Measurements from ENCODE around the gene LHFPL3. TPM values are rescaled to one million over a fixed set of nuclear protein-coding genes. Genes with fewer than 3 reads are reported as not detected.

Gene LHFPL3
- polyA plus RNA-seq, 1 of the 3 experiments (the other 2 are of a cell fraction): not detected

GRCh38 chr7:104886651-104887050 is 558.2 kb downstream of the LHFPL3 start:
- Histone ChIP-seq H3K4me1 (ENCODE audit: control insufficient read depth in 1 of 2, insufficient read depth in 2 of 2, low read depth in 1 of 2, low read length in 1 of 2) (no peaks in the 10 kb centered on the region; a peak in 1 of 4 replicates), H3K4me2 (no peak overlapping the region), H3F3A (replicated peaks; ENCODE audit: insufficient read depth) (no peaks in the 10 kb centered on the region), H3K9me3 (no peaks in the 10 kb centered on the region), H3K27me3 (ENCODE audit: insufficient read depth) (peaks cover 26% of the 10 kb centered on the region; the same call in 1 of the 2 replicates), H4K20me1 (ENCODE audit: insufficient read depth) (no peaks in the 10 kb centered on the region), H3K4me3 (ENCODE audit: low read depth in 2 of 2, low read length in 1 of 2) (no peak overlapping the region), H3K9me2 (no peaks in the 10 kb centered on the region), H3K27ac (ENCODE audit: low read depth in 2 of 2, low read length in 1 of 2) (no peak overlapping the region), H2AFZ (ENCODE audit: low read depth) (no peak overlapping the region), H3K36me3 (replicated peaks in 1 of 2; ENCODE audit: control insufficient read depth in 1 of 2, insufficient read depth in 2 of 2, low read length in 1 of 2) (no peaks in the 10 kb centered on the region), H3K79me2 (ENCODE audit: insufficient read depth) (no peaks in the 10 kb centered on the region), H3K9ac (no peak overlapping the region)
- no peak for DNase-seq
- CTCF ChIA-PET: interaction anchor here (0.6 to 12.8 kb wide), 2 partner anchors 34 to 79 kb away, joined by 3 to 374 read pairs; no protein-coding TSS in a partner anchor
- TF ChIP-seq, protein P1, sequence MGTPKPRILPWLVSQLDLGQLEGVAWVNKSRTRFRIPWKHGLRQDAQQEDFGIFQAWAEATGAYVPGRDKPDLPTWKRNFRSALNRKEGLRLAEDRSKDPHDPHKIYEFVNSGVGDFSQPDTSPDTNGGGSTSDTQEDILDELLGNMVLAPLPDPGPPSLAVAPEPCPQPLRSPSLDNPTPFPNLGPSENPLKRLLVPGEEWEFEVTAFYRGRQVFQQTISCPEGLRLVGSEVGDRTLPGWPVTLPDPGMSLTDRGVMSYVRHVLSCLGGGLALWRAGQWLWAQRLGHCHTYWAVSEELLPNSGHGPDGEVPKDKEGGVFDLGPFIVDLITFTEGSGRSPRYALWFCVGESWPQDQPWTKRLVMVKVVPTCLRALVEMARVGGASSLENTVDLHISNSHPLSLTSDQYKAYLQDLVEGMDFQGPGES (IDR thresholded peaks at IDR 0.05; ENCODE audit: low read depth, low read length): no peak
- TF ChIP-seq TAF1 (IDR thresholded peaks at IDR 0.05; ENCODE audit: borderline replicate concordance, low read depth, low read length) (no peak), POLR2AphosphoS5 (IDR thresholded peaks at IDR 0.05; ENCODE audit: low read depth, low read length) (no peak), RXRA (IDR thresholded peaks at IDR 0.05; ENCODE audit: borderline replicate concordance, low read depth) (no peak), SIN3A (IDR thresholded peaks at IDR 0.05; ENCODE audit: borderline replicate concordance, low read depth, low read length) (no peak), FOSL2 (IDR thresholded peaks at IDR 0.05; ENCODE audit: borderline replicate concordance, low read depth) (no peak), TCF12 (IDR thresholded peaks at IDR 0.05) (no peak), MEF2A (IDR thresholded peaks at IDR 0.05; ENCODE audit: borderline replicate concordance, low read depth) (no peak), EZH2phosphoT487 (IDR thresholded peaks at IDR 0.05; ENCODE audit: borderline replicate concordance, low read depth) (no peak), RFX5 (IDR thresholded peaks at IDR 0.05; ENCODE audit: low read length) (no peak), NFIC (IDR thresholded peaks at IDR 0.05; ENCODE audit: borderline replicate concordance) (no peak), GABPA (IDR thresholded peaks at IDR 0.05; ENCODE audit: low read depth) (no peak), YY1 (IDR thresholded peaks at IDR 0.05; ENCODE audit: low read depth) (no peak), EP300 (IDR thresholded peaks at IDR 0.05; ENCODE audit: borderline replicate concordance in 1 of 2, low read depth in 1 of 2, low read length in 1 of 2) (no peak)
- TF ChIP-seq, protein P2, sequence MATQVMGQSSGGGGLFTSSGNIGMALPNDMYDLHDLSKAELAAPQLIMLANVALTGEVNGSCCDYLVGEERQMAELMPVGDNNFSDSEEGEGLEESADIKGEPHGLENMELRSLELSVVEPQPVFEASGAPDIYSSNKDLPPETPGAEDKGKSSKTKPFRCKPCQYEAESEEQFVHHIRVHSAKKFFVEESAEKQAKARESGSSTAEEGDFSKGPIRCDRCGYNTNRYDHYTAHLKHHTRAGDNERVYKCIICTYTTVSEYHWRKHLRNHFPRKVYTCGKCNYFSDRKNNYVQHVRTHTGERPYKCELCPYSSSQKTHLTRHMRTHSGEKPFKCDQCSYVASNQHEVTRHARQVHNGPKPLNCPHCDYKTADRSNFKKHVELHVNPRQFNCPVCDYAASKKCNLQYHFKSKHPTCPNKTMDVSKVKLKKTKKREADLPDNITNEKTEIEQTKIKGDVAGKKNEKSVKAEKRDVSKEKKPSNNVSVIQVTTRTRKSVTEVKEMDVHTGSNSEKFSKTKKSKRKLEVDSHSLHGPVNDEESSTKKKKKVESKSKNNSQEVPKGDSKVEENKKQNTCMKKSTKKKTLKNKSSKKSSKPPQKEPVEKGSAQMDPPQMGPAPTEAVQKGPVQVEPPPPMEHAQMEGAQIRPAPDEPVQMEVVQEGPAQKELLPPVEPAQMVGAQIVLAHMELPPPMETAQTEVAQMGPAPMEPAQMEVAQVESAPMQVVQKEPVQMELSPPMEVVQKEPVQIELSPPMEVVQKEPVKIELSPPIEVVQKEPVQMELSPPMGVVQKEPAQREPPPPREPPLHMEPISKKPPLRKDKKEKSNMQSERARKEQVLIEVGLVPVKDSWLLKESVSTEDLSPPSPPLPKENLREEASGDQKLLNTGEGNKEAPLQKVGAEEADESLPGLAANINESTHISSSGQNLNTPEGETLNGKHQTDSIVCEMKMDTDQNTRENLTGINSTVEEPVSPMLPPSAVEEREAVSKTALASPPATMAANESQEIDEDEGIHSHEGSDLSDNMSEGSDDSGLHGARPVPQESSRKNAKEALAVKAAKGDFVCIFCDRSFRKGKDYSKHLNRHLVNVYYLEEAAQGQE (IDR thresholded peaks at IDR 0.05; ENCODE audit: low read depth, low read length): no peak
- TF ChIP-seq, protein P3, sequence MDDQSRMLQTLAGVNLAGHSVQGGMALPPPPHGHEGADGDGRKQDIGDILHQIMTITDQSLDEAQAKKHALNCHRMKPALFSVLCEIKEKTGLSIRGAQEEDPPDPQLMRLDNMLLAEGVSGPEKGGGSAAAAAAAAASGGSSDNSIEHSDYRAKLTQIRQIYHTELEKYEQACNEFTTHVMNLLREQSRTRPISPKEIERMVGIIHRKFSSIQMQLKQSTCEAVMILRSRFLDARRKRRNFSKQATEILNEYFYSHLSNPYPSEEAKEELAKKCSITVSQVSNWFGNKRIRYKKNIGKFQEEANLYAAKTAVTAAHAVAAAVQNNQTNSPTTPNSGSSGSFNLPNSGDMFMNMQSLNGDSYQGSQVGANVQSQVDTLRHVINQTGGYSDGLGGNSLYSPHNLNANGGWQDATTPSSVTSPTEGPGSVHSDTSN (IDR thresholded peaks at IDR 0.05): no peak
- POLR2A ChIA-PET: no interaction called here
- 20% methylated on average over 4 of the region's 4 CpGs for WGBS (ENCODE audit: low lambda C conversion rate)

All from SK-N-SH (cell line).